SK-MEL-5 (cell line): ENCODE results near the gene C5orf58. TPM values are rescaled to one million over a fixed set of nuclear protein-coding genes. Genes with fewer than 3 reads are reported as not detected.

ENCODE experiments used
- DNase-seq: peaks from one replicate; pipeline ENCODE4 v3.0.0-alpha.2; 2016; ENCODE audit warnings: low read depth, low spot score
- in situ Hi-C: cut with HindIII; loops from 2 replicates; pipeline ENCODE4 v1.10.0; 2016; ENCODE audit warnings: low sequenced_read_pairs, high pct_unique_total_duplicates, low pct_unique_long_range_greater_than_20kb
- total RNA-seq: library from RNA; depleted of rRNA; stranded (reverse); fragments of >200 nt; shearing (Covaris generic); gene quantifications from 2 replicates; pipeline ENCODE4 v1.2.3, GENCODE V29; 2014

C5orf58 gene
- total RNA-seq, 1 experiment from 2014 or later = not detected

DNA sequence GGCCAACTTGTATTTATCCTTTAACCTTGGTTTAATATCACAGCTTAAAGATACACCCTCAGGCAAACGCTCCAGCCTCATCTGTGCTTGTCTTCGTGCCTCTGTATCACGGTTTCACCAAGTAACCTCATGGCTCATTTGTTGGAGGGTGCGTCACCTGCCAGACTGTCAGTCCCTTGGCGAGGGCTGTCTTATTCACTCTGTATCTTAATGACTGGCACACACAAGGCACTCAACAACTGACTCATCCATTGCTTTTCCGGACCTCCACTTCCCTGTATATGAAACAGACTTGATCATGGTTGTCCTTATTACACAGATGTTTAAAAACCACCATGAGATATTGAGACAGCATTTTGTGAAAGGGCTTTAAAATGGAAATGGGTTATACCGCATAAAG, 36.8 kb downstream of the C5orf58 start:
- no peak for DNase-seq
- in situ Hi-C loops = no loop called here

DNA sequence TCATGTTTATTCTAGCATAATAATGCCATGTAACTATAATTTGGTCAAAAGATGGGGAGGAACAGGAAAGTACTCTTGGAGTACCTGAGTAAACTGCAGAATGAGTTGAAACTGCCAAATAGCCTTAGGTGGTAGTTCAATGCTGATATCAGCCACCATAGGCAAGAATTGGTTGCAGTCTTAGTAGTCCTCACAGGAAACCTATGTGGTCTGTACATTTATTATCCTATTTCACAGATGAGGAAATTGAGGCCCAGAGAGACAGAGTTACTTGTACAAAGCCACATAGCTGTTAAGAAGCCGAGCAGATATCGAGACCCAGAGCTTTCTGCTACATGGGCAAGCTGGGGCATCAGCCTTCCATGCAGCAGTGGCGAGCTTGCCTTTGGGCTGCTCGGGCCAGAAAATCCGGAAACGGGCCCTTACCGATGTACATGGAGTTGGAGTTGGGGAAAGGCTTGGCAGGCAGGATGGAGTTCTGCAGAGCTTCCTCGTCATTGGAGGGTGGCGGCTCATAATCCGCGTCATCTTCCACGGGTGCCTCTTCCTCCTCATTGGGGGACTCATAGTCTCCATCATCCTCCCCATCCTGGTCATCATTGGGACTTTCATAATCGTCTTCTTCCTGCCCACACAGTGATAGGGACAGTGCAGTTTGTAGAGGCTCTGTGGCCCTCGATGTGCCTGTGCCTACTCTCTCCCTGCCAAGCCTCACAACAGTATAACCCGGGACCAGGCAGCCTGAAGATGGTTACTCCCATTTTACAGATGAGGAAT, 37.7 kb downstream of the C5orf58 start:
- no peak for DNase-seq
- in situ Hi-C loops = no loop called here

- DNase-seq = peak; percentile 71
- in situ Hi-C loops = no loop called here
Observed at GRCh38 chr5:170273968-170274710, 41.4 kb downstream of the C5orf58 start.

GRCh38 chr5:170275376-170275994, 42.7 kb downstream of the C5orf58 start:
- in situ Hi-C loops = no loop called here
- DNase-seq = no peak

GRCh38 chr5:170276140-170276539, 43.4 kb downstream of the C5orf58 start:
- no peak for DNase-seq
- in situ Hi-C loops = no loop called here

DNA sequence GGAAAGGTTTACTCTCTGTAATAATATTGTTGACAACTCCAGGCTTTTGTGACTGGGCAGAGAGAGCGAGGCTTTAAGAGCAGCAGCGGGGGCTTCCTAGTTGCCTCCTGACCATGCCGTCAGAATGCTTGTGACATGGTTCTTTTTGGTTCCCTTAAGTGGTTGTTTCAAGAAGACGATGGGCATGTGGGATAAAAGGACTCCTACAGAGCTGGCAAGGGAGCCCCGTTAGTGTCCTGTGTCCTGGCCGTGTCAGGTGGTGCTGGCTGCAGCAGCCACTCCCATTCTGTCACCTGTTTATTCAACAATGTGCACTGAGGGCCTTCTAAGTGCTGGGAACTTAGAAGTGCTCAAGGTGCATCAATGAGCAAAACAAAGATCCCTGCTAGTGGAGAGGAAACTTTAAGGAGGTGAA, 45.1 kb downstream of the C5orf58 start:
- in situ Hi-C loops = no loop called here
- no peak for DNase-seq

DNA sequence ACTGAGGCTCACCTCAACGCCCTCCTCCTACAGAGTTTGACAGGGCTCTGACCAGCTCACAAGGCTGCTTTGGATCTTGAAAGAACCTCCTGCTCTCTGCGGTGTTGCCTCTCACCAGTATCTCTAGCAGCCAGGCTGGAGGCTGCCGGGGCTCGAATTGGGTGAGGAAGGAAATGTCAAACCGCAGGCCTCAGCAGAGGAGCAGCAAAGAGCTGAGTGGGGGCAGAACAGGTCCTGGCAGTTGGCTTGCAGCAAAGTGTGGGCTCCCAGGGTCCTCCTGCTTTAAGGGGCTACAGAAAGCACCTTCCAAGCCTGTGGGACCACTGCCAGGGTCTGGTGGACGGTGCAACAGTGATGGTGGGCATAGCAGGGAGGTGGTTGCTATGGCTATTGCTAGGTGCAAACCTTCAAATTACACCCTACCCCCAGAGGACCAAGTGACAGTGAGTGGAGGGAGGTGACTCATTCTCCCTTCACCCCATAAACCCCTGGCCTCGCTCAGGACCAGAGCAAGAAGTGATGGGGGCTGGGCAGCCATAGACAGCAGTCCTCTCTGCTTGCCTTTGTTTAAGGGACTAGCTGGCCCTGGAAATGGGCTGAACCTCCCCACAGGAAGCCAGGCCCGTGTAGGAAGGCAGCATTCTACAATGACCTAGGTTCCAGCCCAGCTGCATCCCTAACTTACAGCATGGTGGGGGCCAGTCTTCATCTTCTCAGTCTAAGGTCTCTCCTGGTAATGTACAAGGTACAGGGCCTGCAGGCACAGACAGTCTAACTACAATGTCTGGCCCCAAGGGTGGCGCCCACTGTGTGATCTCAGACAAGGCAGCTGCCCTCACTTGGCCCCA, 46.0 kb downstream of the C5orf58 start:
- in situ Hi-C loops = no loop called here
- no peak for DNase-seq

DNA sequence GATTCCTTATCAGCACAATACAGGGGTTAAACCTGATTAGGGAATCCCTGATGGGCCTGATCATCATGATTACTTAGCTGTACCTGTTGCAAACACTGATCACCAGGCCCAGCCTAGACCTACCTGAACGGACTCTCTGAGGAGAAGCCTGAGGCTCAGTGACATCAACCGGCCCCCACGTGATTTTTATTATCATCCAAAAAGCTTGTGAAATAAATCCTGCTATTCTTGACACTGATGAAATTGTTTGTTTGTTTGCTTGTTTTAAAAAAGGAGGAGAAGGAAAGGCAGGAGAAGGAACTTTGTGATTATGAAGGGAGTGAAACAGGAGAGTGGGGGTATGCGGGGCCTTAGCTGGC, 46.7 kb downstream of the C5orf58 start:
- in situ Hi-C loops = no loop called here
- DNase-seq = no peak

GRCh38 chr5:170280011-170280493, 47.3 kb downstream of the C5orf58 start:
- DNase-seq = no peak

DNA sequence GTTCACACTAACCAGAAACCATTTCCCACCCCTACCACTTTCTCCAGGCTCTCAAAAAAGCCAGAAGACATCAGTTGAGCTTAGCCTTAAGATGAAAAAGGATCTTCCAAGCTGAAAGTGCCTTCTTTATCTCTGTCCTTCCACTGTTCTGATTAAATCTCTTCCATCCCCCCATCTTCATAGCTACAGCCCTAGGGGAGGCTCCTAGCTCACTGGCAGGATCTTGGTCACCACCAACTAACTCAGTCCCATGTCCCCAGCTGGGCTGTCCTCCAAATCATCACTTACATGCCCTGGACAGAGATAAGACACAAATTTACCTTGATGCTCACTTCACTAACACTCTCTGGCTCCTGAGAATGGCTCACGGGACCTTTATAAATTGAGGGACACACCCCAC, 50.5 kb downstream of the C5orf58 start:
- in situ Hi-C loops = no loop called here
- no peak for DNase-seq

More at GRCh38 chr5:170280011-170280493, 47.3 kb downstream of the C5orf58 start:
- in situ Hi-C loops = no loop called here

DNA sequence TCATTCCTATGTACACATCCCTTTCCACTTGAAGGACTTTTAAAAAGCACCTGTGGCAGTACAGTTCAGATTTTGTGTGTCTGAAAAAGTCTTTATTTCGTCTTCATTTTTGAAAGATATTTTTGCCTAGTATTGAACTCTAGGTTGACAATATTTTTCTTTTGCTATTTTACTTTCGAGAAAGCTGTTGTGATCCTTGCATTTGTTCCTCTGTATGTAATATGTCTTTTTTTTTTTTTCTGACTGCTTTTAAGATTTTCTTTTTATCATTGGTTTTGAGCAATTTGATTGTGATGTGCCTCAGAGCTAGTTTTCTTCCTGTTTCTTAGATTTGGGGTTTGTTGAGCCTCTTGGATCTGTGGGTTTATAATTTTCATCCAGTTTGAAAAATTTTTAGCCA, 51.4 kb downstream of the C5orf58 start:
- in situ Hi-C loops = no loop called here

GRCh38 chr5:170285181-170285580, 52.4 kb downstream of the C5orf58 start:
- no peak for DNase-seq
- in situ Hi-C loops = no loop called here

More for the DNA sequence above, 51.4 kb downstream of the C5orf58 start:
- DNase-seq = no peak

DNA sequence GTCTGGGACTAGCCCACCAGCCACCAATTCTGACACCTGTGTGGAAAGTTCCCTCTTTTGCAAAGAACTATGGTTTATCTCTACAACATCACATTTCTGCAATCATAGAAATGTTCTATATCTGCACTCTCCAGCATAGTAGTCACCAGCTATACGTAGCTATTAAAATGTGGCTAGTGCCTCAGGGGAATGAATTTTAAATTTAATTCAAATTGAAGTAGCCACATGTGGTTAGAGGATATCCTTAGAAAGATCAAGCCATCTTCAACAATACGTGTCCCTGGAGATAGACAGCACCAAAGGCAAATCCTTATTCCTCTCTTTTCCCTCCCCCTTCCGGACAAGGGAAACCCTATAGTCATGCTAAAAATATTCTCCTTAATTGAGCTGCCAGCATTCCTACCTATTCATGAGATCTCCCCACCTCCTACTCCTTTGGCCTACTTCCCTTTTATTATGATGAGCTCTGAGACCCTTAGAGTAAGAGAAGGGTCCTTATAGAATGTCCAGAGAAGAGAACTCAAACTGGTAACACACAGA, 53.7 kb downstream of the C5orf58 start:
- DNase-seq = no peak
- in situ Hi-C loops = no loop called here

GRCh38 chr5:170287532-170287931, 54.7 kb downstream of the C5orf58 start:
- no peak for DNase-seq
- in situ Hi-C loops = no loop called here

GRCh38 chr5:170288151-170288550, 55.4 kb downstream of the C5orf58 start:
- in situ Hi-C loops = no loop called here
- no peak for DNase-seq

DNA sequence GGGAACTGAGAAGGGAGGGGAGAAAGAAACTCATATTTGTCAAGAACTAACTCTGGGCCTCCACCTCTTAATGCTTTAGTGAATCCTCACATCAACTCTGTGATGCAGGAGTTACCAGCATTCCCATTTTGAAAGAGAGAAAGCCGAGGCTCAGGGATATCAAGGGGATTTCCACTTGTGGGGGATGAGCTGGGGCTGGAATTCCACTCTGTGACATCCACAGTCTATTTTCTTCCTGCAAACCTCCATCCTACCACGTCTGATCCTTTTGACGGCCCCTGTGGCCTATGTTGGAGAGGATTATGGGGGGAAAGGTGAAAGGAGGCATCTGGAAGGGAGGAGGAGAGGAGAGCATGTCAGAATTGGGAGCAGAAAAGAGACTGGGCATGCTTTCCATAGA, 55.8 kb downstream of the C5orf58 start:
- no peak for DNase-seq
- in situ Hi-C loops = no loop called here

DNA sequence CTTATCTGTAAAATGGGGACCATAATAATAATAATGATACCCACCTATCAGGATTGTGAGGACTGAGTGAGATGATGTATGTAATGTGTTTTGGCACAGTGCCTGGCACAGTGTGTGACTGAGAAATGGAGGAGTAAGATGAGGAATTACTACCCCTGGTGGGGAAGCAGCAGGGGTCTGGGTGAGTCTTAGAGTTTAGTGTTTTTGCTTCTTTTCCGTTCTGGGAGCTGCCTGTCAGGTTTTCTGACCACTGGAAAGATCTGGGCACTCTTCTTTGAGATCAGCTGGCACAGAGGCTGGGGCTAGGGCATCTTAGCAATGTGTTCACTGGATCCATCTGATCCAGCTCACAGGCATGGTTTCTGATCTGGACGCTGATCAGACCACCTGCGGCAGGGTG, 56.3 kb downstream of the C5orf58 start:
- in situ Hi-C loops = no loop called here
- no peak for DNase-seq
